ENCODE measurements around the gene DSCAM.

DSCAM gene

DNA sequence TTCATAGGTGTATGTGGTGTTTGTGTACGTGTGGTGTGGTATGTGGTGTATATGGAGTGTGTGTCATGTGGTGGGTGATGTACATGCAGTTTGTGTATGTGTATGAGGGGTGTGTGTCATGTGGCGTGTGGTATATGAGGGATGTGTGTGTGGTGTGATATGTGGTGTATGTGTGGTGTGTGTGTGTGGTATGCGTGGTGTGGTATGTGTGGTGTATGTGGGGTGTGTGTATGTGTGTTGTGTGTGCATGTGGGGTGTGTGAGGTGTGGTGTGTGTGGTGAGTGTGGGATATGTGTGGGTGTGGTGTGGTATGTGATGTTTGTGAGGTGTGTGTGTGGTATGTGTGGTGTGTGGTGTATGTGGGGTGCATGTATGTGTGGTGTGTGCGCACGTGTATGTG, 707.3 kb downstream of the DSCAM start:
- DNase-seq (ENCODE audit: low read depth in 2 of 2), result no peak

DNA sequence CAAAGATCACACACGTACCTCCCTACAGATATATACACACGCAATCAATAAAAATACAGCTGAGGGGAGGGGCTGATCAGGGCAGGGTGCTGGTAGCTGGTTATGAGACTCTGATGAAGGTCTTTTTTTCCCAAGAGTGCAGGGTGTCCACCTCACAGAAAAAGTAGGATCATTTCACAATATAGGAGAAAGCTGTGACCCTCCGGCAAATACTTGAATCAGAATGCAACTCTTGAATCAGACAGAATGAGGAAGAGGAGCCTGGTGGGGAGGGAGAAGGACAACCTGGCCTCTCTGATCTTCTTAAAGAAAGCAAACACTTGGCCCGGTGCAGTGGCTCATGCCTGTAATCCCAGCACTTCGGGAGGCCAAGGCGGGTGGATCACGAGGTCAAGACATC, 710.4 kb downstream of the DSCAM start:
- no peak for DNase-seq (ENCODE audit: low read depth in 2 of 2)

DNA sequence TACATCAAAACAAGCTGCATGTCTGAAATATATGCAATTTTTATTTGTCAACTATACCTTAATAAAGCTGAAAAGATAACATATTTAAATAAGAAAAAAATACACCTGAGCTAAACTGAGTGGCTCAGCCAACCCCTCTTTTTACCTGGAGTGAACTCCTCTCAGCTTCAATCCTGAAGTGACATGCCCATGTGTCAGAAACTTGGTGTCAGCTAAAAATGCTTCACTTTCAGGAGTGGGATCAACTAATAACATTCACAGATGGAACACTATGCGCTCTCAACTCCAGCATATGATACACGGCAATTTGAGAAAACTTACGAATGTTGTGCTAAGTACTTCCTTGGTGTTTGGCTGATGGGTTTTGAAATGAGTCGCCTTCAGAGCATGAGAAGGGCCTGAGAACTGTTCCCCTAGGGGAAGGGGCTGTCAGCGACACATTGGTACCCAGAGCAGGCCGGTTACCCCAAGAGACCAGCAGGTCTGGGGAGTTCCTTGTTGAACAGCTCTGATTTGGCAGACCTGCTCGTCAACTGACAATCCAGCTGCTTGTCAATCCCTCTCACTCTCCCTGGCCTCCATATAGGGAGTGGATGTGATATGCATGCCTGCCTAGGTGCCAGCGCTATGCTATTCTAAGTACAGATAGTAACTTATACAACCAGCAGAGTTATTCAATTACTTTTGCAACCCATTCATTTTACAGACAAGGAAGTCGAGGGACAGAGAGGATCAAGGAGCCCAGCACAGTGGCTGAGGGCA, 712.0 kb downstream of the DSCAM start:
- no peak for DNase-seq (ENCODE audit: low read depth in 2 of 2)

DNA sequence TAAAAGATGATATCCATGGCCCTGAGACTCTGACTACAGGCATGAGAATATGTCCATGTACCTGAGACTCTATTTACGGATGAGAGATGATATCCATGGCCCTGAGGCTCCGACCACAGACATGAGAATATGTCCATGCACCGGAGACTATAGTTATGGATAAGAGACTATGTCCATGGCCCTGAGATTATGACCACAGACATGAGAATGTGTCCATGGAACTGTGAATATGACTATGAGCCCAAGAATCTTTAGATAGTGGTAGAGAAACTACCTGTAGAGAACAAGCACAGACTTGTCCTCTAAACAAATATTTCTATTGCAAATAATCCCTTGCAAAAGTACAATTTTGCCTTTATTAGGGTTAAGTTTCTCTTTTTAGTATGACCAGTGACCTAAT, 716.5 kb downstream of the DSCAM start:
- no peak for DNase-seq (ENCODE audit: low read depth in 2 of 2)

DNA sequence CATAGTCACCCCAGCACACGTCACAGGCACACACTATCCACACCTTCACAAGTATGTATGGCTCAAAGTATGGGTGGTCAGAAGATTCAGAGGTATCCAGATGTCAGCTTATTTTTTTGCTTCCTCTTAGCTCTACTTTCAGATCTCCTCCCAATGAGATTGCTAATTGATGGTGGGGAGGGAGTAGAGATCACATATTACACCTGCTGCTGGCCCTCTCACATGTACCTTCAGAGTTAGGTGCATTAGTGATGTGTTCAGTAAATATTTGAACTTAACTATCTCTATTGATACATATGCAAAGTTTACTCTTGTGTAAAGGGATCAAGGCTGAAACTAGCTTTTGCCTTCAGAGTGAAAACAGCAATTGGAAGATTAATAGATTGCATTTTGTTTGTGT, 717.1 kb downstream of the DSCAM start:
- DNase-seq (ENCODE audit: low read depth in 2 of 2), result no peak

DNA sequence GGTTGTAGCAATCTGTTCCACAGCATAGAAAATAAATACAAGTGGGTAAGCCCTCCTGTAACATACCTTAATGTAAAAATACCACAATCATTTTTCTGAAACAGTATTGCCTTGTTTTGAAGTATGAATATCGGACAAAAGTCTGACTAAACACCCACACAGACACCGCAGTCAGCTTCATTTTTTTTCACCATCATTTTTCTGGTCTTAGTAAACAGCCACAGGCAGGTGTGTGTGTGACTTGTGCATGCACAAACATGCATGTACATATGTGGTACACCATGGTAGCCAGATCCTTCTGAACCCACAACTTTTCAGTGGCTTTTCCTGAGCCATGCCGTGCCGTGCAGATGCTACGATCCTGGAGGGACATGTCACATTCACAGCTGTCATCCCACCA, 718.1 kb downstream of the DSCAM start:
- DNase-seq (ENCODE audit: low read depth in 2 of 2), result no peak

DNA sequence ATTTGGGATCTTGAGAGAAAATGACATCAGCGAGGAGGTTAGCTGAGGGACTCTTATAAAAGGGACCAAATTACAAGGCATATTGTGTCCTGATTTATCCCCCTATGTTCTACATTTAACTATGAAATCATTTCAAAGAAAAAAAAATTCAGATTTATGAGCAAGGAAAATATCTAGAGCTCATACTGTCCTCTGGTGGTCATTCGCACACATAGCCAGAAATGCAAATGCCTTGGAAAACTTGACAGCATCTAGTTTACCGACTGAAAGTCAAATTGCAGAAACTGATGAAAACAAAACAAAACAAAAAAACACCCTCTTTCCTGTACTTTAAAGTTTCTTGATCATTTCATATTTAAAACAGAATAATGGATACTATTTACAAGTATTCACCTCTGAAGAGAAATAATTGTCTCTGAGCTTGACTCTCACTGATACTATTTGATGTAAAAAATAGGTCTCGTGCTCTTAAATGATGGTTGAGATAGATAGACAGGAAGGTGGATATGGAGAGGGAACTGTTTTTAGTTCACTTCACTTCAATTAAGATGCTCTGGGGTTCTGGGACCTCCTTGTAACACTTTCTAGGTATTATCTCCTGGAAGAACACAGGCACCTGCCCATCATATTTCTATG, 725.9 kb downstream of the DSCAM start:
- DNase-seq (ENCODE audit: low read depth in 2 of 2), result no peak

DNA sequence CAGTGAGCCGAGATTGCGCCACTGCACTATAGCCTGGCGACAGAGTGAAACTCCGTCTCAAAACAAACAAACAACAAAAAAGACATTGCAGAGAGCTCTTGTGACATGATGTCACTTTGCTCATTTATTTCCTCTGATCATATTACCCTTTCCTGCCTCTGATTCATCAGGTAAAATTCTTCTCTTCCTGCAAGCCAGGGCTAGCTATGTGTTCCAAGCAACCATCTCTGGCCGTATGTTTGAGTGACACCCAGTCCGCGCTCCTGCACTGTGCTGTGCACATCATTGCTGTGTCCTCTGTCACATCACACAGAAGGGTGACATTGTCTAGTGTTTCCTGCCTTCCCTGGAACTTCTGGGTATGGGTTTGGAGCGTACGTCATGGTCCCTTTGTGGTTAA, 728.4 kb downstream of the DSCAM start:
- DNase-seq (ENCODE audit: low read depth in 2 of 2), result no peak

DNA sequence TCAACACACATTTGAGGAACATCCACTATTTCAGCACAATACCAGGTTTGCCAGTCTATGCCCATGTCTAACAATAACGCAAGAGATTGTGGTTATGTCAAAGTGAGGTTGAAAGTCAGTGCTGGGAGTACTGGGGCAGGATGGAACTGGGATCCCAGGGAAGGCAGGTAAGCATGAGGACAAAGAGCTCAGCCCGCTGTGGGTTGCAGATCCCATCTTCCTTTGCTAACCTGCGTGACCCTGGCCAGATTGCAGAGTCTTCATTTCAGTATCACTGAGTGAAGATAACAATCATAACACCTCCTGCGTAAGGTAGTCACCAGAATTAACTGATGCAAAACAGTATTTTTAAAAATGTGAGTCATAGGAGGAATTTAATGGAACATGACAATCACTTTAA, 729.7 kb downstream of the DSCAM start:
- no peak for DNase-seq (ENCODE audit: low read depth in 2 of 2)

DNA sequence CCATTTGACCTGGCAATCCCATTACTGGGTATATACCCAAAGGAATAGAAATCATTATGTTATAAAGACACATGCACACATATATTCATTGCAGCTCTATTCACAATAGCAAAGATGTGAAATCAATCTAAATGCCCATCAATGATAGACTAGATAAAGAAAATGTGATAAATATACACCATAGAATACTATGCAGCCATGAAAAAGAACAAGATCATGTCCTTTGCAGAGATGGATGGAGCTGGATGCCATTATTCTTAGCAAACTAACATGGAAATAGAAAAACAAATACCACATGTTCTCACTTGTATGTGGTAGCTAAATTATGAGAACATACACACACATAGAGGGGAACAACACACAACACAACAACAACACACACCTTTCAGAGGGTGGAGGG, 731.2 kb downstream of the DSCAM start:
- DNase-seq (ENCODE audit: low read depth in 2 of 2), result no peak

DNA sequence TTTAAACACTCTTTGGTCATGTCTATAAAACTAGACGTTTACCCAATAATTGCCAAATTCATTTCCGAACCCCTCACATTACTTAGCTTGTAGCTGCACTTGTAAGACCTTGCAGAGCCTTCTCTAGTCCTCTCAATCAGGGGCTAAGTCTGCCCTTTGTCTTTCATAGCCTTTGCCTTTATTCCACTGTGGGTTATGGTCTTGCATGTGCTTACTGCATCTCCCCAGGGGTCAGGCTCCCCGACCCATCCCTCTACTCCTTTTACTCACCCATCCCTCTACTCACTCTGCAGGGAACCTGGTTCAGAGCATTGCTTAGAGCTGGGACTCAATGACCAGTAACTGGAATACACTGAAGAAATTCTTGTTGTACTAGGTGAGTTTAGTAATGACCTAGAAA, 744.3 kb downstream of the DSCAM start:
- no peak for DNase-seq (ENCODE audit: low read depth in 2 of 2)

DNA sequence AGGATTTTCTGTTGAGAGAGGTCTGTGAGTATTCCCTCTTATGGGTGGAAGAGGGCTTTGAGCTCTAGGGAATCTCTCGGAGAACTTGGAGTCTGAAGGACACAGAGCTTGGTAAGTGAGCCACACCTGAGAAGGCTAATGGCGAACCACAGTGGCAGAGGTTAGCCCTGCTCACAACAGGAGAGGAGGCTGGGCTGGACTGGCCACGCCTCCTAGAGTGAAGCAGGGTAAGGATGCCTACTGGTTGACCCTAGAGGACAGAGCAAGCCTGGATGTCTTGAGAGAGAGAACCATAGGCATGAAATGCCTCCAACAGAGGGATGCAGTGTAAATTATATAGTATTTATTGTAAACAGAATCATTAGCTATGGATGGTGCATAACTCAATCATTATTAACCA, 747.1 kb downstream of the DSCAM start:
- DNase-seq (ENCODE audit: low read depth in 2 of 2), result no peak

DNA sequence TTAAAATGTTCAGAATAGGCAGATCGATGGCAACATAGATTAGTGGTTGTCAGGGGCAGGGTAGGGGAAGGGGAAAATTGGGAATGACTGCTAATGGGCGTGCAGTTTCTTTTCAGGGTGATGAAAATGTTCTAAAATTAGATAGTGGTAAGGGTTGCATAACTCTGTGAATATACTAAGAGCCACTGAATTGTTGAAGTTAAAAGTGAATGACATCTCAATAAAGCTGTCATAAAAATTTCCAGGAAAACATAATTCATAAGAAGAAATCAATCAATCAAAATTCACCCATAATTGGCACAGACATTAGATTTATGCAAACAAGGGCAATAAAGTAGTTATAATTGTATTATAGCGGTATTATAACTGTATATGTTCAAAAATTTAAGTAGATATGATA, 751.5 kb downstream of the DSCAM start:
- no peak for DNase-seq (ENCODE audit: low read depth in 2 of 2)

DNA sequence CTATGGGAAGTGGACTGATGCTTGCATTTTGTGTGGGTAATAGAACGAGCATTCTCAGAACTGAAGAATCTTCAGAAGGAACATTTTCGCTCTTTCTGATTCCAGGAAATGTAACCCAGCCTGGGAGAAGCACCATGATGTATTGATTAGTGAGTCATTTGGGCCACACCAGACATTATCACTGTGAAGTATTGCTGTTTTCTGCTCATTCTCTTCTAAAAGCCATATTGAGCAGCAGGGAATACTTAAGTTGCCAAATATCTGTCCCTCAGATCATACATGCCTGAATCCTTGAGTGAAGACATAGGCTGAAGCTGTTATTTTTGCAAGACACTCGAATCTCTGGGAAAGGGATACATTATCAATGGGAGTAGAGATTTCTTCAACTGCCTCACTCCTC, 766.6 kb downstream of the DSCAM start:
- no peak for DNase-seq (ENCODE audit: low read depth in 2 of 2)

DNA sequence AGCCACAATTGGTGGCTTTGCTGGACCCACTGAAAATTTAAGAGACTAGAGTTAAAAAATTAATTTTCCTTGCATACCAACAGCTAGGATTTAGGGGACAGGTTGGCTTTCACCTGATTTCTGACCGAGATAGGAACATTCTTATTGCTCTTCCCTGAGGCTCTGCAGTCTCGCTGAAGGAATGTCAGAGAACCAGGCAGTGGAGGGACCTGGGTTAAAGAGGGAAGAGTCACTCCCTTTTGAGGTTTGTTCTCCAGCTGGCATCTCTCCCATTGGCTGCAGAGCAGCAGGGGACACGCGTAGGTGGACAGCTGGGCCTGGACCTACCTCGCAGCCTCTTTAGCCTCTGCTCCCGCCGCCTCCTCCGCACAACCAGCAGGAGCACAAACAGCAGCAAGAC, 772.2 kb downstream of the DSCAM start:
- no peak for DNase-seq (ENCODE audit: low read depth in 2 of 2)

DNA sequence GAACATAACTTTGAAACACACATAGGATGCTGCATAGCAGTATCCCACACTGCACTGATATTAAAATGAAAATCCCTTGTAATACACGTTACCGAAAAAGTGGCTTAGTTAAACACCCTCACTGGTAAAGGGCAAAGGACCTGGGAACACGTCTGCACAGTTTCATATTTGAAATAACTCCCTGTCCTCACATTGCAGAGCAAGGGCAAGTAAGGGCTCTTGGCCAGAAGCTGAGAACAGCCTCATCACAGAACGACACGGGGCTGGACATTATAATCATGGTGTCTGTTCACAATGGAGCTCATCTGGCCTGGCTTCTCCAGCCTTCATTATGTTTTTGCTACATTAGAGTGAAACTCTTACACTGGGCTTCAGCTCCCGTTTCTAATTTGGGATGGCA, 772.8 kb downstream of the DSCAM start:
- no peak for DNase-seq (ENCODE audit: low read depth in 2 of 2)

DNA sequence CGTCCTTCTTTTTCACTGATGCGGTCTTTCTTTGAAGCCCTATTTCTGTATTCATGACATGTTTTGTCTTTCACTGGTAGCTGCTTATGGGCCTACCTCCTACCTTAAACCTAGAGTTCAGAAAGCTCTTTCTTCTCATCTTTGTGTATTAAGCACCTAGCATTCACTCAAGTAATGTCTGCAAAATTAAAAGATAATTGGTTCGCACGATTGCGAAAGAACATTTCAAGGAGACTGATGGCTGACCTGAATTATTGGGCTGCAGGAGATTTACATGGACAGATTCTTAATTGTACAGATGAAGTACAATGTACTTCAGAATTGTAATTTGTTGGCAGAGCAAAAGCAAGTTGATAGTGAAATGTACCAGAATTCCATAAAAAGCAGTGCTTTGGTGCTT, 773.3 kb downstream of the DSCAM start:
- DNase-seq (ENCODE audit: low read depth in 2 of 2), result no peak

DNA sequence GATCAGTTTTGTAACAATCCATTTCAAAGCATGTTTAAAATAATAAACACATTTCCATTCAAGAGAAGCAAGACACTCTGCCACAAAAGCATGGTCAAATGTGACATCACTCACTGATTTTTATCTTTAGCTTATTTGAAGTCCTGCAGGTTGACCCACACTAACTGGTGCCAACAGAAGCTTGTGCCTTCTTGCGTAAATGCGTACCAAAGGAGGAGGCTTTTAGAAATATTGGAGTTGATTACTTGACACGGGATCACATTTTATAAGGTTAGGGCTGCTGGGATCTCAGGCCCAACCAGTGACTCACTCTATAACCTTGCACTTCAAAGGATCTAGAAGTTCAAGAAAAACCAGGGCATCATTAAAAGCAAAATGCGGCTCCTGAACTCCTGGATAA, 776.1 kb downstream of the DSCAM start:
- DNase-seq (ENCODE audit: low read depth in 2 of 2), result no peak

DNA sequence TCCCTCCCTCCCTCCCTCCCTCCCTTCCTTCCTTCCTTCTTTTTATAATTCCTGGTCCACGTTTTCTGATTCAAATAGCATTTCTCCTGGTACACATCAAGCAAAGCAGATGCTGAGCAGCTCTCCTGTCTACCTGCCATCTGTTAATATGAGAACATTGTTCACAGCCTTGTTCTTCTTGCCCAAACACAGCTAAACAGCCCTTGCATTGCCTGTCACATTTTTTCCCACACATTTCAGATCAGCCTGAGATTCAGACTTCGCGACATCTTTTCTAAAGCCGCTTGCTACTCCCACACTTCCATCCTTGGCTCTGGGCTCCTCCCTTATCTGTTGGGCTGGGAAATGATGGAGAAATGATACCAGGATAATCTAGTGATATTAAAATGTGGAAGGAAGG, 779.2 kb downstream of the DSCAM start:
- DNase-seq (ENCODE audit: low read depth in 2 of 2), result no peak

DNA sequence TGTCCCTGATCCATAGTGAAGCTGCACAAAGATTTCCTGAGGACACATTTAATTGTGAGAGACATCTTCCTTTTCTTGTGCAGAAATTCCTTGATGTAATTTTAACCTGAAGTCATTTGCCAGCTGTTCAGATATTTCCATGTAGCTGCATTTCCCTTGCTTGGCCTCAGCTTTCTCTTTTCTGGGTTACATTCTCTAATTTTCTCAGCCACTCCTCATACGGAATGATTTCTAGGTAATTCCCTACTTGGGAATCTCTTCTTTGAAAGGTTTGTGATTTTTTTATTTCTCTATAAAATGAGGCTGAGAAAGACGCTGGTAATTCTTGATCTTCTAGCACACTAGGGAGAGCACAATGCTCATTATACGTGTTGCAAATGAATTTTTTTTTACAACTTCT, 780.7 kb downstream of the DSCAM start:
- DNase-seq (ENCODE audit: low read depth in 2 of 2), result no peak

DNA sequence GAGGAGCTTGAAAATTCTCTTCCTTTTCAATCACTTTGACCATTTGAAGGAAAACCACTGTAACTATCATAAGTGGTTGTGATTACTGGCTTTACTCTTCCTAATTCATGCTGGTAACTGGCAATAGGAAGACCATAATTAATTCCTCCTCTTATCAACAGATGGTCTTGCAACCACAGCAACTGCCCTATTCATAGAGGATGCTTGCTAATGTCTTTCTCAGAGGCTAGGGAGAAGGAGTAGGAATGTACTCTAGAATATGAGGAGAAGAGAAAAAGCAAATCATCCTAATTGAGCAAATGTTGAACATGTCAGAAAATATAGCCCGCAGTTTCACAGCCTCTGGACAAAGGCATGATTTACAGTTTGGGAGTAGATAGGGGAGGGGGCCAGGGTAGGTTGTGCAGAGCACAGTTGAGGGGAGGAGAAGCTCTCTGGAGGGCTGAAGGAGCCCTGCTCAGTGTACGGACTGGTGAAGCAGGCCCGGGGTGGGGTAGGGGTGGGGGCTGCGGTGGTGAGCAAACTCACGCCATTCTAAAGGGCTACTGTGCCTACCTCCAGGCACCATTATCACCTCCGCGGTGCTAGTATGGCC, 786.8 kb downstream of the DSCAM start:
- no peak for DNase-seq (ENCODE audit: low read depth in 2 of 2)

DNA sequence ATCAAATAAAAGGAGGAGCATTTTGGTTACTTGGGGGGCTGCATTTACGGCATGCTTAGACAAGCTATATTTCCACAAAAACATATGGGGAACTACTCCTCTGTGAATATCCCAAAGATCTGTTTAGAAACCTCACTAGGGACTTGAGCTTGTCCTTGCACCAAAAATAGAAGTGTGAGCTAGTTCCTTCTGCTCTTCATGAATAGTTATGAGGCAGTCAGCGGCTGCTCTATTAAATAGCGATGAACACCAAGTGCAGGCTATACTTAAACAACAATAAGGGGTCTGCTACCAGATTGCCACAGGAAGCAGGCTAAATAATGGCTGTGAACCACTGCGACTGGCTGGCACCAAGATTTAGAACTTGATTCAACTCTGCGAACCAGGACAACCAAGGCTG, 789.6 kb downstream of the DSCAM start:
- DNase-seq (ENCODE audit: low read depth in 2 of 2), result no peak

DNA sequence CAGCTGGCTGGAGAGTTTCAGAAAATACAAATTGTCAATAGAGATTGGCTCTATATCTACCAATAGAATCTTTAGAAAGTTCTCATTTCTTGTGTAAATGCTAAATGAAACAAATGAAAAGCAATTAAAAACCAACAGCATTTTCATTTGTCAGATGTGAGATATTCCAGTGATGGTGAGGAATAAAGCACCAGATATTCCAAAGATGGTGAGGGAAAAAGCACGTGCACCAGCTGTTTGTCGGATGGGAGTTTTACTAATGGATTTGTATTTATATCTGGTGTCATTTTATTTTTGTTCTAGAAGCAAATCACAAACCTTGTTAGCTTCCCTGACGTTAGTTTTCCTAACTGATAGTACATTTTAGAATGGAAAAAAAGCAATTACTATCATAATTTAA, 790.9 kb downstream of the DSCAM start:
- DNase-seq (ENCODE audit: low read depth in 2 of 2), result no peak

DNA sequence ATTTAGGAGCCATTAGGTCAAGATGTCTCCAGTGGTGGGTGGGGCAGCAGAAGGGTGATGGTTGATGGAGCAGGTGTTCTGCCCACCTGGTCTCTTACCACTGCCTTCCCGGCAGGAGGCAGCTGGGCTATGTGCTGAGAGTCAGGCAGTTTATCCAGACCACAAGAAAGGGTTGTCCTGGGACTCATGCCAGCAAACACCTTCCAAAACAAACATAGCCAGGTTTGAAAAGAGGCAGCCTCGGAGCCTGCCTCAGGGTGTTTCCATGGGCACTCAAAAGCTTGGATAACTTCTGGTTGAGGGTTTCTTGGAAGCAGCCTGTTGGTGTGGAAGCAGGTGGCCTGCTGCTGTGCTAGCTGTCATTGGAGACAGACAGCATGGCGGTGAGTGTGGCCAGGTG, 792.6 kb downstream of the DSCAM start:
- DNase-seq (ENCODE audit: low read depth in 2 of 2), result no peak
